ENCODE measurements around the gene NOS1AP. TPM values are rescaled to one million over a fixed set of nuclear protein-coding genes. Genes with fewer than 3 reads are reported as not detected.

Gene NOS1AP
- total RNA-seq, 2 experiments from 2014 or later, result 0.18 TPM

DNA sequence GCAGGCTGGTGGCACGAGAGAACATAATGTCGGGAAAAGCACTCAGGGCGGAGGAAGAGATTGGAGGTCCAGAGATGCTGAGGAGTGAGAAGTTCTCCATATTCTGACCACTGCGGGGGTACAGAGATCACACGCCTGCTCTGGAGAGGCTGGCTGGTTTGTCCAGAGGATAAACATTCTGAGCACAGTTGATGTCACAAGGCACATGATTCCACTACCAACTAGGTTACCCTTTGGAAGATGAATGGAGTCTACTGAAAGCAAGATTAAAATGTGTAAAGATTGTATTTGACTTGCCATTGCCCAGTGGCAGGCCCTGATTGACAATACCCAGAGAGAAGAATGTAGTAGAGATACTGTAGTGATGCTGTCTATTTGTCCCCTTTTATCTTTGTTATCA lies 307.2 kb downstream of the NOS1AP start, which contains the start of gene SPATA46:
TSS of gene SPATA46 (minus strand) at position 164 of the 400 bp plus-strand sequence. CDS start at position 100, 64 bp downstream.
- Mint-ChIP-seq H3K36me3 (ENCODE audit: low read depth) (no peaks in the 10 kb centered on the region), H3K4me3 (no peak within 1 kb of the TSS), H3K27me3 (no peaks in the 10 kb centered on the region), H3K4me1 (ENCODE audit: low read depth) (no peaks in the 10 kb centered on the region), H3K27ac (no peak within 1 kb of the TSS), H3K9me3 (no peaks in the 10 kb centered on the region)
- TF ChIP-seq, protein P1, sequence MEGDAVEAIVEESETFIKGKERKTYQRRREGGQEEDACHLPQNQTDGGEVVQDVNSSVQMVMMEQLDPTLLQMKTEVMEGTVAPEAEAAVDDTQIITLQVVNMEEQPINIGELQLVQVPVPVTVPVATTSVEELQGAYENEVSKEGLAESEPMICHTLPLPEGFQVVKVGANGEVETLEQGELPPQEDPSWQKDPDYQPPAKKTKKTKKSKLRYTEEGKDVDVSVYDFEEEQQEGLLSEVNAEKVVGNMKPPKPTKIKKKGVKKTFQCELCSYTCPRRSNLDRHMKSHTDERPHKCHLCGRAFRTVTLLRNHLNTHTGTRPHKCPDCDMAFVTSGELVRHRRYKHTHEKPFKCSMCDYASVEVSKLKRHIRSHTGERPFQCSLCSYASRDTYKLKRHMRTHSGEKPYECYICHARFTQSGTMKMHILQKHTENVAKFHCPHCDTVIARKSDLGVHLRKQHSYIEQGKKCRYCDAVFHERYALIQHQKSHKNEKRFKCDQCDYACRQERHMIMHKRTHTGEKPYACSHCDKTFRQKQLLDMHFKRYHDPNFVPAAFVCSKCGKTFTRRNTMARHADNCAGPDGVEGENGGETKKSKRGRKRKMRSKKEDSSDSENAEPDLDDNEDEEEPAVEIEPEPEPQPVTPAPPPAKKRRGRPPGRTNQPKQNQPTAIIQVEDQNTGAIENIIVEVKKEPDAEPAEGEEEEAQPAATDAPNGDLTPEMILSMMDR (IDR thresholded peaks at IDR 0.05), result no peak
- ChIA-PET CTCF (no interaction called here), POLR2A (interaction anchor here (0.6 to 0.8 kb wide), 2 partner anchors 14 to 19 kb away, joined by 3 read pairs; no protein-coding TSS in a partner anchor)
- DNase-seq, result no peak
- intact Hi-C loops (cut with micrococcal nuclease), result no loop called here
- no peak for ATAC-seq

DNA sequence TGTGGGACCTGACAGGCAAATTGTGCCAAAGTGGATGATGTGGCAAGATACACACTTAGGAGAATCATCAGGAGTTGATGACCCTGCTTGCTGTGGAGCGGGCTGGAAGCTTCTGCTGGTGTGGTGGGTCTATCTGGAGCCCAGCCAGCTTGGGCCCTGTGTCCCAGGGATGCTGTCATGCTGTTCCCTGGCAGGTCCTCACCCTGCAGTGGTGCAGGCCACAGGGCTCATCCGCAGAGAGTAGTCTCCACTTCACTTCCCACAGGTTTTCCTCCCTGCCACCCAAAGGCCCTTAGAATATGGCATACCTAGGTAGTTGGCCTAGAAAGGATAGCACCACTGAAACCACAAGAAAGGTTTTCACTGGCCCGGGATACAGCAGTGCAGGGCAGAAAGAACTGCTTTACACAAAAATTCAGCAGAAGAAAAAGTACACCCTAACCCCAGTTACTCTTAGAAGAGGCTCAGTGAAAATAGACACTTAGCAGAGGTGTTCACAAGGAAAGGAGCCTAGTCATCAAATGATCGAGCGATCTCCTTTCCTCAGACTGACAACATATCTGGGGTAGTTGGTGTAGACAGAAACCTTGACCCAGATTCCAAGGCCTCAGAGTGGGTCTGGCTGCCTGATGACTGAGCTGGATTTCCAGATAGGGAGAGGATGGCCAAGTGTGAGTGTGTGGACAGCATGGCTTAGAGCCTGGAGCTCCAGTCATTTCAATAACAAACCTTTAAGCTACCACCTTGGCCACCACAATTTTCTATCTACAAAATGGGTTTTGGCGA lies 310.8 kb downstream of the NOS1AP start:
- Mint-ChIP-seq H3K4me1 (ENCODE audit: low read depth) (no peaks in the 10 kb centered on the region), H3K36me3 (ENCODE audit: low read depth) (no peaks in the 10 kb centered on the region), H3K4me3 (no peak overlapping the region), H3K27me3 (no peaks in the 10 kb centered on the region), H3K9me3 (no peaks in the 10 kb centered on the region), H3K27ac (no peak overlapping the region)
- ATAC-seq, result no peak
- CTCF ChIA-PET, result interaction anchor here (0.7 to 1.3 kb wide), 2 partner anchors 11 to 324 kb away, joined by 4 to 5 read pairs; no protein-coding TSS in a partner anchor
- DNase-seq, result no peak
- intact Hi-C loops (cut with micrococcal nuclease), result no loop called here
- TF ChIP-seq, protein P1 (IDR thresholded peaks at IDR 0.05), result no peak
- POLR2A ChIA-PET, result no interaction called here

DNA sequence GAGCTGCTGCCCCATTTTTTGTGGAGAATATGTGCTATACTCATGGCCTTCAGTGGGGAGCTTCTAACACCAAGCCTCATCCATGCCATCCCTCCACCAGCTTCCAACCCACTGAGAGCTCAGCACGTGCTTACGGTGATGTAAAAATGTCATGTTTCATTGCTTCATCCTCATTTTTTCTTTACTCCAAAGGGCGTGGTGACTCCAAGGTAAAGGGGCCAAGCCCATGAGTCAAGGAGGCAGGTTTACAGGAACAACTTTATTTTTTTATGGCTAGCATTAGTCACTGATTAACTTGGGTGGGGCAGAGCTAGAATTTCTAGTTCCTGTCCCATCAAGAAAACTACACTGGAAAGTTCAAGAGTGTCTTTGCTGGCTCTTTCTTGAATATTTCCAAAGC lies 311.9 kb downstream of the NOS1AP start, which contains the start of gene C1orf226:
TSS of gene C1orf226 (plus strand) at position 346 of the 400 bp plus-strand sequence. CDS start 174 bp downstream, outside the sequence.
- no peak for DNase-seq
- H3K27me3 Mint-ChIP-seq, result no peaks in the 10 kb centered on the region
- no peak for ATAC-seq
- no peak within 1 kb of the TSS for H3K27ac Mint-ChIP-seq
- H3K36me3 Mint-ChIP-seq (ENCODE audit: low read depth), result no peaks in the 10 kb centered on the region
- CTCF ChIA-PET, result interaction anchor here (0.7 to 1.3 kb wide), 3 partner anchors 10 to 325 kb away, joined by 3 to 5 read pairs (median 4); no protein-coding TSS in a partner anchor
- H3K4me1 Mint-ChIP-seq (ENCODE audit: low read depth), result no peaks in the 10 kb centered on the region
- no peaks in the 10 kb centered on the region for H3K9me3 Mint-ChIP-seq
- intact Hi-C loops (cut with micrococcal nuclease), result no loop called here
- TF ChIP-seq, protein P1 (IDR thresholded peaks at IDR 0.05), result no peak
- POLR2A ChIA-PET, result no interaction called here
- no peak within 1 kb of the TSS for H3K4me3 Mint-ChIP-seq

DNA sequence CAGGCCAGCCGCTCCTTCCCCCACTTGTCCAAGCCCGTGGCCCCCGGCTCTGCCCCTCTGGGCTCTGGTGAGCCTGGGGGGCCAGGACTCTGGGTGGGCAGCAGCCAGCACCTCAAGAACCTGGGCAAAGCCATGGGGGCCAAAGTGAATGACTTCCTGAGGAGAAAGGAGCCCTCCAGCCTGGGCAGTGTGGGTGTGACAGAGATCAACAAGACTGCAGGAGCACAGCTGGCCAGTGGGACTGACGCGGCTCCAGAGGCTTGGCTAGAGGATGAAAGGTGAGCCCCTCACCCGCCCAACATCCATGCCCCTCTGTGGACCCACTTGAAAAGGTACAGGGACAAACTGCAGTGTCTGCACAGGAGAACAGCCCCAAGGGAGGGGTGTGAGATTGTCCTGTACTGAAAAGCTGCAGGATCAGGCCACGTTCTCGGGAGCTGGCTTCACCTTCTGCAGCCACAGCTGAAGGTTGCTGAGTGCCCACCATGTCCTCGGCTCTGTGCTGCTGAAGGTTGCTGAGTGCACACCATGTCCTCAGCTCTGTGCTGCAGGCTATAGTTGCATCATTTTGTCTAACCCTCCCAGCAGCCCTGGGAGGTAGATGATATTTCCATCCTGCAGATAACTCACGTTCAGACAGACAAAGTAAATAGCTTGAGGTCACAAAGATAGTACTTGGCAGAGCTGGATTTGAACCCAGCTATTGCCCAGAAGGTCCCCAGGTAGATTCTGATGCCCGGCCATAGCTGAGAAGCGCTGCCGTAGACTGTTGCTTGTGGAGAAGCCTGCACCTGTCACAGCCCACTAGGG lies 312.7 kb downstream of the NOS1AP start:
- CTCF ChIA-PET, result interaction anchor here (0.9 to 1.5 kb wide), 3 partner anchors 9 to 24 kb away, joined by 3 to 7 read pairs (median 3); no protein-coding TSS in a partner anchor
- no peak for DNase-seq

More for the DNA sequence above, 312.7 kb downstream of the NOS1AP start:
- ATAC-seq, result no peak
- H3K4me1 Mint-ChIP-seq (ENCODE audit: low read depth), result no peaks in the 10 kb centered on the region
- no peaks in the 10 kb centered on the region for H3K27me3 Mint-ChIP-seq
- no peak overlapping the region for H3K4me3 Mint-ChIP-seq
- no peaks in the 10 kb centered on the region for H3K36me3 Mint-ChIP-seq (ENCODE audit: low read depth)
- no peaks in the 10 kb centered on the region for H3K9me3 Mint-ChIP-seq
- POLR2A ChIA-PET, result no interaction called here
- intact Hi-C loops (cut with micrococcal nuclease), result no loop called here
- no peak overlapping the region for H3K27ac Mint-ChIP-seq
- TF ChIP-seq, protein P1 (IDR thresholded peaks at IDR 0.05), result no peak

Measured in activated CD8-positive, alpha-beta T cell treated with anti-CD3 and anti-CD28 coated beads for 36 hours (primary cell).